Cardiac fibroblast (primary cell): ENCODE data around the gene BTBD16.

Experiments
- DNase-seq, 2 donors: peaks; one replicate each; pipeline versions ENCODE4 v3.0.0 to v3.0.0-alpha.2; 2010; ENCODE audit warnings: low read depth in 2 of 2
- H3K4me3 ChIP-seq, 2 donors: replicated peaks in 1 of 2; 1 replicate in 1 of 2; 2 replicates in 1 of 2; pipeline ENCODE4 v1.5.1; 2011; ENCODE audit warnings: low read depth in 2 of 2, low read length in 2 of 2, mild to moderate bottlenecking in 2 of 2, moderate library complexity in 1 of 2
- TF ChIP-seq, protein P1 (sequence below): IDR thresholded peaks from one replicate; pipeline ENCODE4 v1.5.1; 2011; ENCODE audit warnings: low read depth, mild to moderate bottlenecking, low read length, inconsistent platforms

The BTBD16 gene

DNA sequence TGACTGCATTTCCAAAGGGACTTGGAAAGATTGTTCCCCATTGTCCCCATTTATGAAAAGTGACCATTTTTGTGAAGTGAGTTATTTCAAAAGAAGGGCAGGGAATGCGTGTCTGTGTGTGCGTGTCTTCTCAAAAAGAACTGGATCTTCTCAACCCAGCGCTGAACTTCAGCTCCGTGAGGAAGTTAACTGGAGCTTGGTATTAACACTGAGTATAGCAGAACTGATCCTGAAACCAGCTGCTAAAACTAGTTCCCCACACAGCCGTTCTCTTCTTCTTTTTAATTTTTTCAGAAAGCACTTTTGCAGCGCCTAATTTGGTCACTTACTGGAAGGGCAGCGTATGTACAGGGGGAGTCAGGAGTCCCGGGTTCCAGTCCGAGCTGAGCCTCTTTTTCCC lies 57.6 kb downstream of the BTBD16 start:
- no peak for DNase-seq
- TF ChIP-seq, protein P1, sequence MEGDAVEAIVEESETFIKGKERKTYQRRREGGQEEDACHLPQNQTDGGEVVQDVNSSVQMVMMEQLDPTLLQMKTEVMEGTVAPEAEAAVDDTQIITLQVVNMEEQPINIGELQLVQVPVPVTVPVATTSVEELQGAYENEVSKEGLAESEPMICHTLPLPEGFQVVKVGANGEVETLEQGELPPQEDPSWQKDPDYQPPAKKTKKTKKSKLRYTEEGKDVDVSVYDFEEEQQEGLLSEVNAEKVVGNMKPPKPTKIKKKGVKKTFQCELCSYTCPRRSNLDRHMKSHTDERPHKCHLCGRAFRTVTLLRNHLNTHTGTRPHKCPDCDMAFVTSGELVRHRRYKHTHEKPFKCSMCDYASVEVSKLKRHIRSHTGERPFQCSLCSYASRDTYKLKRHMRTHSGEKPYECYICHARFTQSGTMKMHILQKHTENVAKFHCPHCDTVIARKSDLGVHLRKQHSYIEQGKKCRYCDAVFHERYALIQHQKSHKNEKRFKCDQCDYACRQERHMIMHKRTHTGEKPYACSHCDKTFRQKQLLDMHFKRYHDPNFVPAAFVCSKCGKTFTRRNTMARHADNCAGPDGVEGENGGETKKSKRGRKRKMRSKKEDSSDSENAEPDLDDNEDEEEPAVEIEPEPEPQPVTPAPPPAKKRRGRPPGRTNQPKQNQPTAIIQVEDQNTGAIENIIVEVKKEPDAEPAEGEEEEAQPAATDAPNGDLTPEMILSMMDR = no peak
- no peak overlapping the region for H3K4me3 ChIP-seq

DNA sequence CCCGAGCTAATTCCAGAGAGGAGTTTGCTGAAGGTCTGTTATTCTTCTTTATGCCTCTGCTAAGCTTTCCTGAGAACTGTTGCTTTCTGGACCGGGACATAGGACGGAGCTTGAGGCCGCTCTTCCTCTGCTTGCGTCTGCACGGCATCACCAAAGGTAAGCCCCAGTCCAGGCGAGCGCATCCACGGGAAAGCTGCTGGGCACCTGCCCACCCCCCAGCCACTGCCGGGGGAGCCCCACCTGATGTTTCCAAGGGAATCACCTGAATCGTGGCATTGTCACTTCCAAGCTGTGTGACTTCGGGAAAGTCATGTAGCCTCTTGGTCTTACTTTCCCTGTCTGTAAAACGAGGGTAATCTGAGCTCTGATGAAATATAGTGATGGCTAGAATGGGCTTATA lies 58.3 kb downstream of the BTBD16 start:
- H3K4me3 ChIP-seq = no peak overlapping the region
- TF ChIP-seq, protein P1 = no peak
- no peak for DNase-seq

DNA sequence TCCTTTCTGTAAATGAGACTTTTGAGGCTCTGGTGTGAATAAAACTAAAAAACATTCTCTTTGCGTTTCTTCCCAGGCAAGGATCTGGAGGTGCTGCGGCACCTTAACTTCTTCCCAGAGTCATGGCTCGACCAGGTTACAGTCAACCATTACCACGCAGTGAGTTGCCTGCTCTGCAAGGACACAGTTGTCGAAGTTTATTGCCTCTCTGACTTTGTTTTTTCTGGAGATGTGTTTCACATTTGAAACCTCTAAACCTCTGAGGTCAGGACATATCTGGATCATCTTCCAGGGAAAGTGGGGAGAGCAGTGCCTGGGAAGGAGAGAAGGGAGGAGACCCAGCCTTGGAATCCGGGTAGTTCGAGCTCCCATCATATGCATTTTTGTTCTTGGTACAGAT lies 60.0 kb downstream of the BTBD16 start:
- DNase-seq = no peak
- no peak overlapping the region for H3K4me3 ChIP-seq
- TF ChIP-seq, protein P1 = no peak

DNA sequence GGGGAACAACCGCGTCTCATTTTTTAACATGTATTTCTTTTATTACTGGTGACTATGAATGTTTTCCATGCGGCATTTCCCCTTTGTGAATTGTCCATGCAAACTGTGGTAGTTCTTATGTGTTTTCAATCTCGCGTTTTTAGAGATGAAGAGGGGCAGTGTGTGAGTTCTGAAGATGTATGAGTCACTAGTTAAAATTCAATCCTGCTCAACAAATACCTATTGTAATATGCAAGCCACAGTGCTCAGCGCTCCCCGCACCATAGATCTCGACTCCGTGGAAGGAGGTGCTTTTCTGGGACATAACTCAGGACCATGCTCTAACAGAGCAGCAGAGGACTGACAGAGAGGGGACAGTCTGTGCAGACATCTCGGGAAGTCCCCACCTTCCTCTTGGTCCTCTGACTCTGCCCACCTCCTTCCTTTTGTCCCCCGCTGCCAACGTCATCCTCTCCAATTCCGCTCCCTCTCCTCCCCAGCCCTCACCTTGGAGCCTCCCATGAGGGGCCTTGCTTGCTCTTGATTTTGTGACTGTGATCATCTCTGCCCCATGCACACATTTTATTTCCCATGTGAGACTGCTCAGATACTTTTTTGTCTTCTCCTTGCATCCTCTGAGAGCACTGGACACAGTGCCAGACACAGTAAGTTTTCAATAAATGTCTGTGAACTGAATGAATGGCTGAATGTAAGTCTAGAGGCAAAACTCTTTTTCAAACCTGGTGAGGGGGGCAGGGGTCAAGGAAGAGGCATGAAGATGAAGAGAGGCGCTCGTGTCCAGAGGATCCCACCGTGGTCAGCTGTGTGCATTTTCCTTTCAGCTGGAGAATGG lies 60.7 kb downstream of the BTBD16 start:
- H3K4me3 ChIP-seq = no peak overlapping the region
- TF ChIP-seq, protein P1 = no peak
- no peak for DNase-seq

DNA sequence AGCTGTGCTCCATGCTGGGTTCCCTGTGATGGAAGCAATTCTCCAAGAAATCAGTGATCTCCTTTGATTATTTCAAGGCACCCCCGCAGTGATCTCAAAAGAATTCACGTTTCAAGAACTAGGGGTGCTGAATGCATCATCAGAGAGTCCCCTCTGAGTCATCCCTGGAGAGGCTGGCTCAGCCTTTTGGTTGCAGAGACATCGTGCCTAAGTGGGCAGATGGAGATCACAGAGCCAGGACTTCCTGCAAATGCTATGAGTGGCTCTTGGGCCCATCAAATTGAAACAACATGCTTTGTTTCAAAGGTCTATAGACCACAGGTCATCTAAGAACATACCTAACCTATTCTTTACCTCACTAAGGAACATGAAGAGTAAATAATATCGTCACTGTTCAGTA lies 61.9 kb downstream of the BTBD16 start:
- no peak for DNase-seq
- TF ChIP-seq, protein P1 = no peak

DNA sequence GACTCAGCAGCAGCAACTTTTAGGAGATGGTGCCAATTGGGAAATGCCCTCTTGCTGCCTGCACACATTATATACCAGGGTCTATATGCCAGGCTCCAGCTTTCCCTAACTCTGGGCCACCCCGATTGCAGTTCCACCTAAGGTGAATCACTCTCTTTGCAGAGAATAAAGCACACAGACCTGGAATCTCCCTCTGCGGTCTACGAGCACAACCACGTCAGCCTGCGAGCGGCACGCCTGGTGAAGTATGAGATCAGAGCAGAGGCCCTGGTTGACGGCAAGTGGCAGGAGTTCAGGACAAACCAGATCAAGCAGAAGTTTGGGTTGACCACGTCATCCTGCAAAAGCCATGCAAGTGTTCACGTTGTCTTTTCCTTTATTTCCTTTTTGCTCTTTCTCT lies 65.2 kb downstream of the BTBD16 start:
- TF ChIP-seq, protein P1 = no peak
- DNase-seq = no peak
- no peak overlapping the region for H3K4me3 ChIP-seq

More for the DNA sequence above, 61.9 kb downstream of the BTBD16 start:
- H3K4me3 ChIP-seq = no peak overlapping the region
